H9 (cell line): Measurements from ENCODE around the gene PBX4. TPM values are rescaled to one million over a fixed set of nuclear protein-coding genes. Genes with fewer than 3 reads are reported as not detected.

Source experiments
- DNase-seq: peaks from one replicate; pipeline ENCODE4 v3.0.0-alpha.2; 2017
- H2AFZ ChIP-seq: one replicate; pipeline ENCODE4 v1.6.1; 2013; ENCODE audit warnings: mild to moderate bottlenecking, low read length, control low read depth, moderate library complexity
- H2AK5ac ChIP-seq: 2 replicates; pipeline ENCODE4 v1.6.1; 2013; ENCODE audit warnings: low read length, control low read depth, mixed read lengths; ENCODE audit not compliant: insufficient read length
- H2BK120ac ChIP-seq: one replicate; pipeline ENCODE4 v1.6.1; 2013; ENCODE audit warnings: low read depth, mild to moderate bottlenecking, low read length, control low read depth, inconsistent platforms; ENCODE audit not compliant: poor library complexity, severe bottlenecking
- H2BK12ac ChIP-seq: 2 replicates; pipeline ENCODE4 v1.6.1; 2013; ENCODE audit warnings: low read length, control low read depth, mixed read lengths, low read depth; ENCODE audit not compliant: insufficient read length
- H2BK15ac ChIP-seq: 2 replicates; pipeline ENCODE4 v1.6.1; 2013; ENCODE audit warnings: low read depth, low read length, control low read depth
- H2BK20ac ChIP-seq: one replicate; pipeline ENCODE4 v1.6.1; 2013; ENCODE audit warnings: low read depth, mild to moderate bottlenecking, low read length, control low read depth, inconsistent platforms; ENCODE audit not compliant: poor library complexity, severe bottlenecking
- H2BK5ac ChIP-seq: 2 replicates; pipeline ENCODE4 v1.6.1; 2013; ENCODE audit warnings: low read length, control low read depth, mixed read lengths; ENCODE audit not compliant: insufficient read length
- H3K14ac ChIP-seq: 2 replicates; pipeline ENCODE4 v1.6.1; 2013; ENCODE audit warnings: low read length, control low read depth; ENCODE audit not compliant: insufficient read depth
- H3K18ac ChIP-seq: 2 replicates; pipeline ENCODE4 v1.6.1; 2013; ENCODE audit warnings: low read depth, mild to moderate bottlenecking, mixed read lengths, low read length, control low read depth; ENCODE audit not compliant: insufficient read length
- H3K23ac ChIP-seq: 2 replicates; pipeline ENCODE4 v1.6.1; 2013; ENCODE audit warnings: low read length, control low read depth, mixed read lengths, low read depth; ENCODE audit not compliant: insufficient read length
- H3K23me2 ChIP-seq: 2 replicates; pipeline ENCODE4 v1.6.1; 2013; ENCODE audit warnings: low read depth, mild to moderate bottlenecking, mixed read lengths, low read length, control low read depth; ENCODE audit not compliant: insufficient read length, poor library complexity, severe bottlenecking
- H3K27ac ChIP-seq: 2 replicates; pipeline ENCODE4 v1.5.1; 2013; ENCODE audit warnings: low read length, control low read depth, mixed read lengths, low read depth; ENCODE audit not compliant: insufficient read length
- H3K27me3 ChIP-seq: 2 replicates; pipeline ENCODE4 v1.6.1; 2013; ENCODE audit warnings: low read length, control low read depth, inconsistent platforms; ENCODE audit not compliant: insufficient read depth
- H3K4ac ChIP-seq: 2 replicates; pipeline ENCODE4 v1.6.1; 2013; ENCODE audit warnings: low read depth, mild to moderate bottlenecking, control low read depth, inconsistent platforms, low read length, moderate library complexity
- H3K4me1 ChIP-seq: 2 replicates; pipeline ENCODE4 v1.6.1; 2013; ENCODE audit warnings: low read length, control low read depth, inconsistent platforms; ENCODE audit not compliant: insufficient read depth
- H3K4me2 ChIP-seq: 2 replicates; pipeline ENCODE4 v1.6.1; 2013; ENCODE audit warnings: low read length, control low read depth, mixed read lengths; ENCODE audit not compliant: insufficient read length, insufficient read depth
- H3K56ac ChIP-seq: 2 replicates; pipeline ENCODE4 v1.6.1; 2013; ENCODE audit warnings: low read depth, mild to moderate bottlenecking, mixed read lengths, low read length, control low read depth; ENCODE audit not compliant: insufficient read length
- H3K79me1 ChIP-seq: 2 replicates; pipeline ENCODE4 v1.6.1; 2013; ENCODE audit warnings: low read depth, mild to moderate bottlenecking, moderate library complexity, low read length, control low read depth, inconsistent platforms; ENCODE audit not compliant: insufficient read depth, poor library complexity, severe bottlenecking
- H3K79me2 ChIP-seq: 2 replicates; pipeline ENCODE4 v1.6.1; 2013; ENCODE audit warnings: low read length, control low read depth, inconsistent platforms; ENCODE audit not compliant: insufficient read depth
- H3K9ac ChIP-seq: 2 replicates; pipeline ENCODE4 v1.6.1; 2013; ENCODE audit warnings: low read length, control low read depth, mixed read lengths; ENCODE audit not compliant: insufficient read length; ENCODE audit errors: extremely low read depth
- H3K9me3 ChIP-seq: one replicate; pipeline ENCODE4 v1.6.1; 2013; ENCODE audit warnings: low read depth, low read length, inconsistent platforms; ENCODE audit not compliant: control insufficient read depth
- H3T11ph ChIP-seq: one replicate; pipeline ENCODE4 v1.6.1; 2013; ENCODE audit warnings: mild to moderate bottlenecking, low read length, control low read depth, inconsistent platforms
- H4K20me1 ChIP-seq: one replicate; pipeline ENCODE4 v1.6.1; 2013; ENCODE audit not compliant: control insufficient read depth, insufficient read length, insufficient read depth
- H4K5ac ChIP-seq: 2 replicates; pipeline ENCODE4 v1.6.1; 2013; ENCODE audit warnings: low read depth, mild to moderate bottlenecking, mixed read lengths, low read length, control low read depth; ENCODE audit not compliant: insufficient read length
- H4K8ac ChIP-seq: replicated peaks from 2 replicates; pipeline ENCODE4 v1.6.1; 2013; ENCODE audit warnings: low read length, control low read depth, mixed read lengths, low read depth; ENCODE audit not compliant: insufficient read length
- H4K91ac ChIP-seq: 2 replicates; pipeline ENCODE4 v1.6.1; 2013; ENCODE audit warnings: low read depth, mild to moderate bottlenecking, moderate library complexity, mixed read lengths, low read length, control low read depth; ENCODE audit not compliant: insufficient read length
- H3K27ac Mint-ChIP-seq, 3 experiments: 2 replicates in 2 of 3; 3 replicates in 1 of 3; pipeline ENCODE4 v1.8.0; 2020 to 2021; ENCODE audit warnings: mixed read lengths in 3 of 3, mild to moderate bottlenecking in 1 of 3, moderate library complexity in 1 of 3
- H3K27me3 Mint-ChIP-seq: 2 replicates; pipeline ENCODE4 v1.8.0; 2021; ENCODE audit warnings: low read depth, mild to moderate bottlenecking, moderate library complexity, mixed read lengths
- H3K36me3 Mint-ChIP-seq, 3 experiments: 2 replicates in 2 of 3; 3 replicates in 1 of 3; pipeline ENCODE4 v1.8.0; 2020 to 2021; ENCODE audit warnings: low read depth in 3 of 3, mixed read lengths in 3 of 3; ENCODE audit not compliant: insufficient read depth in 1 of 3
- H3K4me1 Mint-ChIP-seq, 2 experiments: 2 replicates each; pipeline ENCODE4 v1.8.0; 2020; ENCODE audit warnings: mixed read lengths in 2 of 2
- H3K4me3 Mint-ChIP-seq, 2 experiments: 2 replicates in 1 of 2; 3 replicates in 1 of 2; pipeline ENCODE4 v1.8.0; 2020 to 2021; ENCODE audit warnings: mild to moderate bottlenecking in 2 of 2, mixed read lengths in 2 of 2, moderate library complexity in 1 of 2
- H3K9me3 Mint-ChIP-seq, 2 experiments: 2 replicates in 1 of 2; 3 replicates in 1 of 2; pipeline ENCODE4 v1.8.0; 2020; ENCODE audit warnings: mild to moderate bottlenecking in 2 of 2, mixed read lengths in 2 of 2, moderate library complexity in 1 of 2
- CTCF ChIP-seq: fragments of 200-600 bp; sonication (generic); conservative IDR thresholded peaks from 3 replicates; pipeline ENCODE4 v1.8.0; 2021; ENCODE audit warnings: antibody characterized with exemption, mild to moderate bottlenecking
- WGBS: extraction: QIAGEN DNeasy Blood & Tissue Kit; methylation state at CpG from one replicate; pipeline ENCODE4 v1.1.7; 2013; ENCODE audit warnings: missing lambda C conversion rate, low lambda C conversion rate, mixed read lengths; ENCODE audit not compliant: insufficient read length; ENCODE audit errors: extremely low coverage; 5-methylcytosine and 5-hydroxymethylcytosine counted together
- total RNA-seq: library from RNA; stranded (reverse); gene quantifications from 2 replicates; pipeline ENCODE4 v1.2.1, GENCODE V29; 2021

The PBX4 gene
- total RNA-seq, 1 experiment from 2014 or later = 3.3 TPM

- H2BK15ac ChIP-seq = no peak overlapping the region
- Mint-ChIP-seq H3K4me3 (no peak overlapping the region), H3K9me3 (no peaks in the 10 kb centered on the region), H3K27me3 (peaks cover 15% of the 10 kb centered on the region), H3K36me3 (no peaks in the 10 kb centered on the region), H3K27ac (no peak overlapping the region; a peak in 2 of 7 replicates), H3K4me1 (peaks cover 6 to 11% of the 10 kb centered on the region in 2 experiments)
- no peak for TF ChIP-seq CTCF
- no peak overlapping the region for H2BK5ac ChIP-seq
- H3K56ac ChIP-seq = no peak overlapping the region
- no peak overlapping the region for H3K23ac ChIP-seq
- H3K27me3 ChIP-seq = no peaks in the 10 kb centered on the region; the same call in 1 of the 2 replicates
- no peak overlapping the region for H3T11ph ChIP-seq
- H2AK5ac ChIP-seq = no peak overlapping the region
- no peak overlapping the region for H2BK20ac ChIP-seq
- H3K79me2 ChIP-seq = no peaks in the 10 kb centered on the region
- H3K18ac ChIP-seq = no peak overlapping the region
- H4K8ac ChIP-seq = no peak overlapping the region
- no peaks in the 10 kb centered on the region for H3K9me3 ChIP-seq
- DNase-seq = no peak
- H4K91ac ChIP-seq = no peak overlapping the region
- no peak overlapping the region for H2BK120ac ChIP-seq
- no peaks in the 10 kb centered on the region for H3K4me1 ChIP-seq
- no peaks in the 10 kb centered on the region for H4K20me1 ChIP-seq
- no peak overlapping the region for H3K27ac ChIP-seq
- H3K4me2 ChIP-seq = no peak overlapping the region
- no peak overlapping the region for H3K4ac ChIP-seq
- no peak overlapping the region for H4K5ac ChIP-seq
- H2BK12ac ChIP-seq = no peak overlapping the region
- peaks cover 4% of the 10 kb centered on the region for H3K23me2 ChIP-seq
- no peak overlapping the region for H2AFZ ChIP-seq
- H3K14ac ChIP-seq = no peak overlapping the region
- WGBS = no CpG with 5 or more reads among the region's 4 CpGs
- no peaks in the 10 kb centered on the region for H3K79me1 ChIP-seq
- no peak overlapping the region for H3K9ac ChIP-seq
Measured at GRCh38 chr19:19613506-19613905, 5.0 kb downstream of the PBX4 start.
